Stimulated activated CD8-positive, alpha-beta memory T cell treated with anti-CD3 and anti-CD28 coated beads, Interleukin-7, amount 100 ng/mL, for 1 hour (primary cell): ENCODE measurements around the gene AP5B1.
"Not testable (repeated sequence)": the region's sequence is repeated elsewhere in the genome, so short reads cannot be mapped to it uniquely, and the experiment has no call there.

Experiments used
- DNase-seq, 2 donors: peaks; one replicate each; pipeline ENCODE4 v3.0.0-alpha.2; 2020; ENCODE audit warnings: low read depth in 2 of 2

The AP5B1 gene

DNA sequence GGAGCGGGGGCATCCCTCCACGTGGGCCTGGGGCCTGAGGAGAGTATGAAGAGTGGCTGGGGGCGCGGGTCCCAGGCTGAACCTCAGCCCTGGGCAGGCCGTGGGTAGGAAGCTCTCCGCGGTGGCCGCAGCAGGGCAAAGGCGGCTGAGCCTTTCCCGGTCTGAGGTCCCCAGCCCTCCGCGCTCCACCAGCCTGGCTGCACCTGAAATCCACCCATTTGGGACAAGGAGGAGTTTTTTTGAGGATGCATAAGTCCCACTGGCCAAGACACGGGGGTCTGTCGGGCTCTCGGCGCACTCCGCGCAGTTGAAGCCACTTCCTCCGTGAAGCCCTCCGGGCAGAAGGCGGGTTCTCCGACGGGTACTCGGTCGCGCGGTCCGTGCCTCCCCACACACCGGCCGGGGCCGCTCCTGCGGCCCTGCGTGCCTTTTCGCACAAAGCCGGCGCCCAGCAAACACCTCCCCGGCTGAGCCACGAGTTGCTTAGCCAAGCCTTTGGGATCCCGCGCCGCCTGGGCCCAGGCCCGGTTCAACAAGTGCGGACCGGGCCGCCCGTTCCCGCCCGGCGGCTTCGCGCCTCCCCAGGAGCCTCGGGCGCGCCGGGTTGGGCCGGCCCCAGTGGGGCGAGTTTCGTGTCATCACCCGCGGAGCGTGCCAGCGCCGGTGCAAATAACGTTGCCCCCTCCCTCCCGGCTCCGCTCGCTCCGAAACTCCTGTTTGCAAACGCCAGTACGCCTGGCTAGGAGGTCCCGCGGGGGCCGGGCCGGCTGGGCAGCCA lies 5.4 kb upstream of the AP5B1 start:
- no peak for DNase-seq

DNA sequence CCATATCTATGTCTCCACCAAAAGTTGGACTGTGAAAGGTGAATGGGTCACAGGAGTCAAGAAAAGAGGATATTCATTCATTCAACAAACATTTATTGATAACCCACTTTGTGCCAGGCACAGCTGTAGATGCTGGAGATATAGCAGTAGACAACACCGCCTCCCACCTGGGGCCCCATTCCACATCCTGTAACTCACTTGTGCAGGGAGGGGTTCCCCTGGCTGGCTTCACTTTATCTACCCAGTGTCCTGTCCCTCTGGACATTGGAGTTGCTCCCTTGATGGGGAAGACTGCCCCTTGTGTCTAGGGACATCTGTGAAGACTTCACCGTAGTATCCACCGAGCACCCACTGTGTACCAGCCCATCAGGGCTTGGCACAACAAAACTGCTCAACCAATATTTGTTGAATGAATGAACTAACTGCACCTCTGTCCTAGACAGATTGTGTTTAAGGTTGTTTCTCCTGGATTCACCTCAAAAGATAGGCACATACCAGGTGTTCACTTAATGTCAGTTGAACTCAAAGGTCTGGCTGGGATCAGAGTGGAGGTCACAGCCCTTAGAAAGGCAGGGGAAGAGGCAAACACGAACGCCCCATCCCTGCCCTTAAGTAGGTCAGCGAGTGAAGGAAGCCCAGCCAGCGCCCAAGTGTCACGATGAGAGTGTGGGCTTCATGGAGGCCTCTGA lies 4.7 kb upstream of the AP5B1 start:
- no peak for DNase-seq

DNA sequence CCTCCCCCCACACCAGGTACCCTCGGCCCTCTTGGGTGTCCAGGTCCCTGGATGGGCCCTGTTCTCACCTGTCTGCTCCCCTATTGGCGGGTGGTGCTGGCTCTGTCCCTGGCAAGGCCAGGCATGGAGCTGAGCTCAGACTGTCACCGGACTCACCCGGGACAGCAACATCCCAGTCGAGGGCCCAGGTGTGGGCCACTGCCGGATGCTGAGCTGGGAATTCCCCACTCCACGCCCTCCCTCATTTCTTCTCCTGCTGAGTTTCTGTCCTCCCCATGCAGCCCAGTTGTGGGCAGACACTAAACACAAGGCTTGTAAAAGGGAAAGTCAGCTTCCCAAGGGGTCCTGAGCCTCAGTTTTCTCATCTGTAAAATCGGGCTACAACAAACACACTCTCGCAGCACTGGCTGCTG lies 2.0 kb upstream of the AP5B1 start:
- DNase-seq = no peak

DNA sequence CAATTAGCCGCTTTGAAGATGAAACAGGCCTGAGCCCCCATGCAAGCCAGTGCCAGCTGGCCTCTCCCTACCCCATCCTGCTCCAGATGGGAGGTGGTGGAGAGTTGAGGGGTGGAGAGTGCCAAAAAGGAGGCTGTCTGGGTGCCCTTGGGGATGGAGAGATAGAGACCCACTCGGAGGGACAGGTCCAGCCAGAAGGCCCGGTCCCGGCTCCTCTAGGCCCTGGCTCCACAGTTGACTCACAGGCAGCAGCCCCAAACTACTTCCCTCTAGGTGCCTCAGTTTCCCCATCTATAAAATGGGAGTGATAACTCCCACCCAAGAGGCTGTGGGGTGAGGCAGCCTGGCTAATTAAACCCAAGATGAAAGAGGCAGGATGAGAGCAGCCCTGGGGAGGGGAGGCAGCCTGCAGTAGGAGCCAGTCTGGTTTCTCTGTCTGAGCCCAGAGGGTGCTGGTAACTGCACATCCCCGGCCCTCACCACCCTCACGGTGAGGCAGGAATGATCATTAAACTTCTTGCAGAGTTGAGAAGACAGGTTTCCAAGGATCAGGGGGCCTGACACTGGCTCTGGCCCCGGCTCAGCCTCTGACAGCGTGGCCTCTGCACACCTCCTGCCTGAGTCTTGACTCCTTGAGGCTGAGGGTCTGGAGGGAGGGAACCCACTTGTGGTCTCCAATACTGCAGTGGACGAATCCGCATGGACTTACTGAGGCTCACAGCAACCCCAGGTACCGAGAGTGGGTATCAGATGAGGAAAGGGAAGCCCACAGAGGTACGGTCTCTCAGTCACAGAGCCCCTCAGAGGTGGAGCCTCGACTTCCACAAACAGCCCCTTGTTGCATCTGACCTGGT lies 1.4 kb upstream of the AP5B1 start:
- DNase-seq = no peak

DNA sequence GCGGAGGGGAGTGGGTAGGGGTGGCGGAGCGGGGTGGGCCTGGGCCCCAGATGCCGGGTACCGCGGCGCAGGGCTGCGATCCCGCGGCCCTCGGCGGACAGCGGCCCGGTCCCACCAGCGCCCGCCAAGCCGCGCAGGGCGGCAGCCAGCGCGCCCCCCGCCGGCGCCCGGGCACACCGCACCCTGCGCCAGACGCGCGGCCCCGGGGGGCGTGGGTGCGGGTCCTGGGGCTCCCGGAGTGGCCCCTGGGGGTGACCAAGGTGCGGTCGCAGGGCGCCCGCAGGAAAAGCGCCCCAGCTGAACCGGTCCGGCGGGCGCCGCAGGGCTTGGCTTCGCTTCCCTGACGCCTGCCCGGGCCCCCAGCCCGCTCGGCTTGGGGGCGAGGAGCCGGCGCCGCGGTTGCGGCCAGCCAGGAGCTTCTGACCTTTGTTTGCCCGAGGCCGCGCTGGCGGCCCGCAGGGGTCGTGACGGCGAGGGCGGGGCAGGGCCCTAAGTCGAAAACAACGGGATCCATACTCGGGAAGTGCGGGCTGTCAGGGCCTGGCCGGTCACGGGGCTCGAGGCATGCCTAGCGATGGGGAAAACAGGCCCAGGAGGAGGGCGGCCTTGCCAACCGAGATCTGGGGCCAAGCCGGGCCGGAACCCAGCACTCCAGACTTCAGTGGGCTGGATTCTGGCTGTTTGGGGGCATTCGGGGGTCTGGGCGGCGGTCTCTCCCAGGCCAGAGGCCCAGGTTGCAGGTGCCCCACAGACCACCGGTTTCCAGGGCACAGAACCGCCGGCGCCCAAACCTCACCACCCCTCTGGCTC lies 581 bp upstream of the AP5B1 start:
- no peak for DNase-seq

DNA sequence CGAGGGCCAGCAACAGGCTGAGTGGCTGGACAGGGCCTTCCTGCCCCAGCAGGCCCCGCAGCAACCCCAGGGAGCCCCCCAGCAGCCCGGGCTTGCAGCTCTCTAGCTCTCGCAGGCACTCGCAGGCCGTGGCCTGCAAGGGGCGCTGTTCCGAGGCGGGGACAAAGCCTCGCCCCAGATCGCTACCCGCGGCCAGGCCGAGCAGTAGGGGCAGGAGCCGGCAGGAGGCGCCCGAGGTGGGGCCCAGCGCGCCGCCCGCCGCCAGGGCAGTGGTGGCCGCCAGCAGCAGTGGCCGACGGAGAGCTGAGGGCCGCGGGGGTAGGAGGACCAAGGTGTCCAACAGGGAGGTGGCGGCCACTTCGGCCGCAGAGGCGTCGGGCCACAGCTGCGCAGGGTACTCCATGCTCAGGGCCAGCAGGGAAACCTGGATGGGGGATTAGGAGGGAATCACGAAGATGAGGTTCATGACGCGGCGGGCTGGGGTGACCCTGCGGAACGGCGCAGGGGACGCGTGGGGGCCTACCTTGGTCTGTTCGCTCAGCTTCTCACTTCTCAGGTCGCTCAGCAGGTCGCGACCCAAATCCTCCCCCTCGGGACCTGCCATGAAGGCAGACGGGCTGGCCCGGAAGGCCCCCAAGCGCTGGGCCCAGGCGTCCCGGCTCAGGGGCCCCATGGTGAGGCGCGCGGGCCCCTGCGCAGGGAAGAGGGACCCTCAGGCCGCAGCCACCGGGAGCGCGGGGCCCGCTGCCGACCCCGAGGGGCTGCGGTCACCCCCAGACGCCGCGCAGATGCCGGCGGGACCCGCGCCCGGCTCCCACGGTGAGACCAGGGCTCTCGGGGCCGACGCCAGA lies 632 bp downstream of the AP5B1 start:
- peak; percentile 40 to 52 for DNase-seq

DNA sequence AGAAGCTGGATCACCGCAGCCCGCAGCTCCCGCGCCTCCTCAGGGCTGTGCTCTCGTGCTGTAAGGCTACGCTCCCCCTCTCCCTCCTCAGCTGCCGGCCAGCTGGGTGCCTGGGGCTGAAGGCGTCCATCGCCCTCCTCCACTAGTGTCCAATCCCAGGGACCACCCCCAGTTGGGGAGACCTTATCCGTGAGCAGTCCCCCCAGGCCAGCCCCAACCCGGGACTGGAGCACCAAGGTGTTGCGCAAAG lies 1.2 kb downstream of the AP5B1 start:
- no peak for DNase-seq

DNA sequence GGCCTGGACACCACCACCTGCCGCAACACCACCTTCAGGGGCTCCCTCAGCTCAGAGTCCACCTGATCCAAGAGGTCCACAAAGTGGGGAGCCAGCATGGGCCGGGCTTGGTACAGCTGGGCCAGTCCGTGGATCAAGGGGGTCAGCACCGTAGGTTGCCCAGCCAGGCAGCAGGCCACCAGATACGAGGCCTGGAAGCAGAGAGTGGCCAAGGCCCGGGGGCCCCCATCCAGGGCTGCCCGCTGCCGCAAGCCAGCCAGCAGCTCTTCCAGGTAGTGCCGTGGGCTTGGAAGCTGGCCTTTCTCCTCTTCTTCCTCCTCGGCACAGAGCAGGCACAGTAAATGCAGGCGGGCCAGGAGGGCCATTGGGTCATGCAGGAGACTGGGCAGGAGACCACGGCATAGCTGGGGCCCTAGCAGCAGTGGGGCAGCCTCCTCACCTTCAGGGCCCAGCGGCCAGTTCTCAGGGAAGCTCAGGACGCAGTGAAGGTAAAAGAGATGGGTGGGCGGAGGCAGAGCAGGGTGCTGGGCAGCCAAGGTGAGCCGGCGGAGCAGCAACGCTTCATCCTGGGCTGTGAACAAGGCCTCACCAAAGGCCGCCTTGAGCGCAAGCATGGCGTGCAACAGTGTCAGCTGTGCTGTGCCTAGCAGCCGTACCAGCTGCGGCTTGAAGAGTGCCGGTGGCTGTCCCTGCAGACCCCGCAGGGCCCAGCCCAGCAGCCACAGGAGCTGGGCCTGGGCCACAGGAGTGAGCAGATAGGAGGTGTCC lies 1.7 kb downstream of the AP5B1 start:
- DNase-seq = no peak

DNA sequence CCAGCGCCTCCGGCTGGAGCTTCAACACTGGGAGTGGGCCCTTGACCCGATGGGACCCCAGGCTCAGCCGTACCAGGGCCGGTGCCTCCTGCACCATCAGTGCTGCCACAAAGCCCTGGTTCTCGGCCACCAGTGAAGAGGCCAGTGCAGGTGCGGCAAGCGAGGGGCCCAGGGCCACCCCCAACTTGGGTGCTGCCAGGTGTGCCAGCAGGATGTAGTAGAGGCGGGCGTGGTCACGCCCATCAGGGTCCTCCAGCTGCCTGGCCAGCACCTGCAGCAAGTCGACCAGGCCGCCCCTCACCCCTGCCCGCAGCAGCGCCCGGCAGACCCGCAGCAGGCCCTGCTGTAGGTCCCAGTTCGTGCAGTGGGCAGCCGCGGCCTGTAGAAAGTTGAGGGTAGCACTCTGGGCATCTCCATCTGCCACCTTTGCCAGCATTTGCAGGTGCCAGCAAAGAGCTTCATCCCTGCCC lies 2.3 kb downstream of the AP5B1 start:
- DNase-seq = no peak

DNA sequence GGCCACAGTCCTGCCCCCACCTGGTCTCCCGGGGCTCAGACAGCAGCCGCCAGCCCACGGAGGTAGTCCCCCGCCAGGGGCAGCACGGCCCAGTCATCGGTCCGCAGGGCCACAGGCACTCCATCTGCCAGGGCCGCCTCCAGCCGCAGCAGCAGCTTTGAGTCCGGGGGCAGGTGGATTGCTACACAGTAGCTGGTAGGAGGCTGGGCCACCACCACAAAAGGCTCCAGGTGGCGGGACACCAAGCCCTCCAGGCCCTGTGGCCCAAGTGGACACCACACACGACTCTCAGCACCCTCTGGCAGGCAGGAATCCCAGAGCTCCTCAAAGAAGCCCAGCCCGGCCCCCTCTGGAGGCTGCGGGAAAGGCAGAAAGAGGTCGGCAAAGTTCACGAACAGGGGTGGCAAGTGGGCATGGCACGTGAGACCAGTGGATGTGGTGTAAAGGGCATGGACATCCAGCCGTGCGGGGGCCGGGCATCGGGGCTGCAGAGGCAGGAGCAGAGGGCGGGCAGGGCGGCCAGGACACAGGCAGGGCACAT lies 2.9 kb downstream of the AP5B1 start:
- no peak for DNase-seq

DNA sequence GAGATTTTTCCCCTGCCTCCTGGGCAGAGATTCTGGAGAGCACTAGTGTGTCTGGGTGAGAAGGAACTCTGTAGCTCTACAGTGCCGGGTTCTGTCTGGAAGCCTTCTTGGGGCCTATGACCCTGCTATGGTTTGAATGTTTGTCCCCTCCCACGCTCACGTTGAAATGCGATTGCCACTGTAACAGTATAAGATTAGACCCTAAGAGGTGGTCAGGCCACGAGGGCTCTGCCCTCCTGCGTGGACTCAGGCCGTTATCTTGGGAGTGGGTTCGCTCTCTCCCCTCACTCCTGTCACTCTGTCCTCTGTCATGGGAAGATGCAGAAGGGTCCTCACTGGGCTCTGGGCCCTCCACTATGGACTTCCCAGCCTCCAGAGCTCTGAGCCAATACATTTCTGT lies 3.5 kb downstream of the AP5B1 start:
- no peak for DNase-seq

DNA sequence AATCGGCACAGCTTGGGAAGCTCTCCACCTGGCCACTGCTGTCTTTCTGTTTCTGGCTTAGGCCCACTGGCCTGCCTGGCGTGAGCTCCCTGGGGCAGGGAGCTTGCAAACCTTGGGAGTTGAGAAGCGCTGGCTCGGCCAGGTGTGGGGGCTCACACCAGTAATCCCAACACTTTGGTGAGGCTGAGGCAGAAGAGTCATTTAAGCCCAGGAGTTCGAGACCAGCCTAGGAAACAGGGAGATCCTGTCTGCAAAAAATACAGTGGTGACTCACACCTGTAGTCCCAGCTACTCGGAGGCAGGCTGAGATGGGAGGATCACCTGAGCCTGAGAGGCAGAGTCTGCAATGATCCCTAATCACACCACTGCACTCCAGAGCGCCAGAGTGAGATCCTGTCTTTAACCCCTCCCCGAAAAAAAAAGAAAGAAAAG lies 4.0 kb downstream of the AP5B1 start:
- no peak for DNase-seq

DNA sequence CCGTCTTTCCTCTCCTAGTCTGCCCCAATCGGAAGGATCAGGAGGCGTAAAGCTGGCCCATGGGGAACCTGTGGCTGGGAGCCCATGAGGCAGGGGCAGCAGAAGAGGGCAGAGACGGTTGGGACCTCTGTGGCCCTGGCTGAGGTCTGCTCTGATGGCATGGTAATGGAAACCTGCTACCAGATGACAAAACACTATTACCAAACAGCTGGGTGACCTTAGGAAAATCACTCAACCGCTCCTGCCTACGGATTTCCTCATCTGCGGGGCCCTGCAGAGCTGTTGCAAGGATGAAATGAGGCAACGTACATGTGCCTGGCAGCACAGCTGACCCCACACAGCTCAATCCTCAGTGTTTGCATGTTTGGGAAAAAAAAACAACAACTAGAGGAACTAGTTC lies 4.6 kb downstream of the AP5B1 start:
- no peak for DNase-seq

DNA sequence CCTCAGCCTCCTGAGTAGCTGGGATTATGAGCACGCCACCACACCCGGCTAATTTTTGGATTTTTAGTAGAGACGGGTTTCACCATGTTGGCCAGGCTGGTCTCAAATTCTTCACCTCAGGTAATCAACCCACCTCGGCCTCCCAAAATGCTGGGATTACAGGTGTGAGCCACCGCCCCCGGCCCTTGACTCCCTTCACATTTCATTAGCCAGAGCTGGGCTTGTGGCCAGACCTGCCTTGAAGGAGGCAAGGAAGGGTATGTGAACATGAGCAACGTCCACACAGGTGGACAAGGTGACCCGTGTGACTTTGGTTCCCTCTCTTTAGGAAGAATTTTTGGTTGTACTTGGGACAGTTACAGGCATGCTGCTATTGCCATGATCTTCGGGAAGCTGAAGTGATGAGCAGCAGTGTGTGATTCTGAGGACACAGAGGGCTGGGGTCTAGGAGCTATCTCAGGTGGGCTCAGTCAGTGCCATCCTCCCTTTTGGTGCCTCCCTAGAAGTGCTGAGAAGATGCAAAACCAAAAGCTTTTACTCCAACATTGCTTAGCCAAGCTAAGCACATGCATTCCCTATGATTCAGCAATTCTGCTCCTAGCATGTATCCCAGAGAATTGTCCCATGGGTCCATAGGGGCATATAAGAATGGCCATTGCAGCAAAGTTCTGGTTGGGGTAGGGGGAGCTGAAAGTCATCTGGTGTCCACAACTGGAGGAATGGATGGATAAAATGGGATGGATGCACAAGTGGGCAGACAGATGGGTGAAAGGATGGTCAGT lies 6.1 kb downstream of the AP5B1 start:
- no peak for DNase-seq

DNA sequence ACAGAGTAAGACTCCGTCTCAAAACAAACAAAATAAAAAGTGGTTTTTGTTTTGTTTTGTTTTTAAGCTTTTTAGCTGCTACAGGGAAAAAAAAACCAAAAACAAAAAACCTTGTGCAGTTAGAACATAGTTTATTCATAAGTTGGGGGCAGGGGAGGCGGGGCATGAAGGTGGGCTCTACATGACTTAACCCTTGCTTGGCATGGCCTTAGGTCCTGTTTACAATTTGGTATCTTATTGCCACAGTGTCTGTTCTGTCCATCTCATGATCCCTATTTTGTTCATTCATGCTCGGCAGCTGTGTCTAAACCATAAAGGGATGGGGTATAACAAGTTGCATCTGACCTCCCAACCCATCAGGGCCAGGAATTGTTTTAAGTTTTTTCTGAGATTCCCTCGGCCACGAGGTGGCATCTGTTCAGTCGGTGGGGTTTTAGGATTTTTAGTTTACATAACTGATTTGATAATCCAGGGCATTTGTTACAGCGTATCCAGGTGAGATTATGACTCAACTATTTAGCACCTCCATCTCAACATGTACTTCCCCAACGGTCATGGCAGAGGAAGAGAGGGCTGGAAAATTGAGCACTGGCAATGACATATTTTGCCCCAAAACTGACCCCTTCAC lies 6.9 kb downstream of the AP5B1 start:
- DNase-seq = no peak

DNA sequence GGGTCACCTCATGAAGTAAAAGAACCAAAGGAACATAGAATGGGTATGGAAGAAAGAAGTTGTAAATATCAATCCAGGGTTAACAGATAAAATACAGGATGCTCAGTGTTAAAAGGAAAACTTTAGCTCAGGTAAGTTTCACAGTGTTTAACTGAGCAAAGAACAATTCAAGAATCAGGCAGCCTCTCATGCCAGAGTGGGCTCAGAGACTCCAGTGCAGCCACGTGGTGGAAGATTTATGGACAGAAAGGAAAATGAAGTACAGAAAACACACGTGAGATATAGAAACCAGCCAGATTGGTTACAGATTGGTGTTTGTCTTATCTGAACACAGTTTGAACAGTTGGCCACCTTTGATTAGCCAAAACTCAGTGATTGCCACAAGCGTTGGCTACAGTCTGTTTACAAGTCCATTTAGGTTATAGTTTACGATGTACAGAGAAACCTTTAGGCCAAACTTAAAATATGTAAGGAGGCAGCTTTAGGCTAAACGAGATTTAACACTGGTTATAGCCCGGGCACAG lies 9.1 kb downstream of the AP5B1 start:
- no peak for DNase-seq

DNA sequence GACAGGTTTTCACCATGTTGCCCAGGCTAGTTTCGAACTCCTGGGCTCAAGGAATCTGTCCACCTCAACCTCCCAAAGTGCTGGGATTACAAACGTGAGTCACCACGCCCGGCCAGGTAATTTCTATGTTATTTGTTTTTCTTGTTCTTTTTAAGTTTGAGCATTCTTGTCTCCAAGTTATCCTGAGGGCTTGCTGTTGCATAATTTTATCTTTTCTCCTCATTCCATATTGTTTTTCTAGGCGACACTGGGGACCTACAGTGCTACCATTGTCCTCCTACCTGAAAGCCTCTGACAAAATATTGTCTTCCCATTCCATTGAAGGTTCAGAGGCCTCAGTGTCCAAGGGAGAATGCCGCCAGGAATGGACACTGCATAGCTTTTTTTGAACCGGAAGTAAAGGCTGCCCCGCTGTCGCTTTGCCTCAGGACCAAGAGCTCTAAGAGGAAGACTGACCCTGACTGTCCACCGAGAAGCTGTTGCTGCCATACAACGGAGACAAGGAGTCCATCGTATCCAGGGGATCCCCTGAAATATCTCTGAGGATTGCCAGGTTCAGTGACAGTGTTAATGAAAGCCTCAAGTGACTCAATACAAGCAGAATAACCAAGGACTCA lies 9.7 kb downstream of the AP5B1 start:
- no peak for DNase-seq

DNA sequence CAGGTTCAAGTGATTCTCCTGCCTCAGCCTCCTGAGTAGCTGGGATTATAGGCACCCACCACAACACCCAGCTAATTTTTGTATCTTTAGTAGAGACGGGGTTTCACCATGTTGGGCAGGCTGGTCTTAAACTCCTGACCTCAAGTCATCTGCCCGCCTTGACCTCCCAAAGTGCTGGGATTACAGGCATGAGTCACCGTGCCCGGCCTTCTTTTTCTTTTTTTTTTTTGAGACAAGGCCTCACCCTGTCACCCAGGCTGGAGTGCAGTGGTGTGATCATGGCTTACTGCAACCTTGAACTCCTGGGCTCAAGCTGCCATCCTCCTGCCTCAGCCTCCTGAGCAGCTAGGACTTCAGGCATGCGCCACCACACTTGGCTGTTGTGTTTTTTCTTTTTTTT lies 13.0 kb downstream of the AP5B1 start:
- not testable (repeated sequence) for DNase-seq
